Endothelial cell of hepatic sinusoid (primary cell): ENCODE measurements around the gene TCTN2.

ENCODE experiments used
- in situ Hi-C: cut with HindIII; loops from 2 replicates; pipeline ENCODE4 v1.10.0; 2017; ENCODE audit warnings: low sequenced_read_pairs

TCTN2 gene

GRCh38 chr12:123670882-123671728 lies at the start of gene TCTN2:
TSS of gene TCTN2 (plus strand) at chr12:123671113. CDS start at chr12:123671241, 128 bp downstream.
- in situ Hi-C loops = no loop called here

- in situ Hi-C loops = no loop called here
These were observed 49.0 kb upstream of the TCTN2 start for GRCh38 chr12:123621619-123622530.

DNA sequence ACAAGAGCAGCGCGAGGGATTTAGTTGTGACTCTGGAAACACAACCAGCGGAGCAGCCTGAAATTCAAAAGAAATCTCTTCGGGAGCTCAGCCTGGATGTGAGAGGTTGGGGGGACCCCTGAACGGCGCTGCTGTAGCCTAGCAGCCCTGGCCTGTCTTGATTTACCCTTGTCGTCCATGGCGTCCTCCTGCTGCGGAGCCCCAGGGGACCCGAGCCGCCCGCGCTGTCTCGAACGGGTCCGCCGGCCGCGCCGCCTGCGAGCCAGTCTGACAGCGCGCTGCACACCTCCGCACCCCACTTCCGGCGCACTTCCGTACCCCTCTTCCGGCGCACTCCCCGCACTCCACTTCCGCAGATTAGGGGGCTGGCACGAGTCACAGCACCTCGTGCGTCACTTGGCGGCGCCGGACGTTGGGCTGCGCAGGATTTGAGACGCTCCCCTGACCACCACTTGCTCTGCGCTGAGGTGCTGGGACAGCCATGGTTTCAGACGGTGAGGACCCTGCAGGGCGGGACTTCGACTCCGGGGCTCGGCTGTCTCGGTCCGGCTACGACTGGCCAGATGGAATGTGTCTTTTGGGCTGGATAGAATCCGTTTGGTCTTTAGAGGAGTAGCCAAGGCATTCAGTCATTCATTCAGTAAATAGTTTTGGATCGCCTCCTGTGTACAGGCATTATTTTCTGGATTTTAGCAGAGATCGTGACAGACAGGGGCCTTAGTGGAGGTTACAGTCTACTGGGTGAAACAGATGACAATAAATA lies 37.4 kb upstream of the TCTN2 start, which contains the start of the genes EIF2B1 and GTF2H3:
TSS of gene EIF2B1 (minus strand) at position 308 of the 763 bp plus-strand sequence. CDS start at position 179, 129 bp downstream.
TSS of gene GTF2H3 (plus strand) at position 451 of the 763 bp plus-strand sequence. CDS start at position 482, 31 bp downstream.
- in situ Hi-C loops = no loop called here

DNA sequence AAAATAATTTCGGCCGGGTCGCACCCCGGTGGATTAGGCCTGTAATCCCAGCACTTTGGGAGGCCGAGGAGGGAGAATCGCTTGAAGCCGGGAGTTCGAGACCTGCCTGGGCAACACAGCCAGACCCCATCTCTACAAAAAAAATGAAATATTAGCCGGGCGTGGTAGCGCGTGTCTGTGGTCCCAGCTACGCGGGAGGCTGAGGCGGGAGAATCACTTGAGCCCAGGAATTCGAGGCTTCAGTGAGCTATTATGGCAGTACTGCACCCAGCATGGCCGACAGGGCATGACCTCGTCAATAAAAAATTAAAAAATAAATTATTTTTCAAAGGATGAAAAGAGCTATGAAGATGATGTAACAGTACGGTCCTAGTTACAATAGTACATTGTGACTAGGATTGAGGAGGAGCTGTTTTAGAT lies 36.8 kb upstream of the TCTN2 start:
- in situ Hi-C loops = no loop called here

DNA sequence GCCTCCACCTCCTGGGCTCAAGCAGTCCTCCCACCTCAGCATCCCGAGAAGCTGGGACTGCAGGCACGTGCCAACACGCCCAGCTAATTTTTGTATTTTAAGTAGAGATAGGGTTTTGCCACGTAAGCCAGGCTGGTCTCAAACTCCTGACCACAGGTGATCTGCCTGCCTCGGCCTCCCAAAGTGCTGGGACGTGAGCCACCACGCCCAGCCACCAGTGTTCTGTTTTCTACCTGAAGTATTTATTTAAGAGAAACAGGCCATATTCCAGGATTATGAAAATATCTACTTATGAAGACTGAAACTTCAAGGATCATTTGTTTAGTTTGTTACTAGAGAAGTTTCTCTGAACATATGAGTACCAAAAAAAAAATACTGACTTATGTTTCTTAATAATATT lies 27.0 kb upstream of the TCTN2 start:
- in situ Hi-C loops = no loop called here

GRCh38 chr12:123645380-123645779 lies 25.5 kb upstream of the TCTN2 start:
- in situ Hi-C loops = no loop called here

DNA sequence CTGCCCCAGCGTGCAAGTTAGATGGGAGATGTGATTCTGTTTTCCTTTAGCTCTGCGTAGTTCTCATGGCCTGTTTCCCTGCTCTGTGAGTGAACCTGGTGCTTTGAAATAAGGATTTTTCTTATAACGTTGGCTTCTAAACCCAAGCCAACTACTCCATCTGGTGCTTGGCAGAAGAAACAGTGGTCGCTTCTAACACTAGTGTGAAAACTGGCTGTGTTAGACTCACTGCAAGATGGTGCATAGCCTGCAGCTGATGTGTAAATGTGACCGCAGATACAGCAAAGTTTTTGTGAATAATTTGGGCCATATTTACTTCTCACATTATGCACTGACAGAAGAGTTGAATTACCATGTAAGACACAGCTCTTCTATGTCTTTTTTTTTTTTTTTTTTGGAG lies 25.0 kb upstream of the TCTN2 start:
- in situ Hi-C loops = no loop called here

GRCh38 chr12:123648401-123648800 lies 22.5 kb upstream of the TCTN2 start:
- in situ Hi-C loops = no loop called here

- in situ Hi-C loops = no loop called here
These were observed 16.7 kb upstream of the TCTN2 start for GRCh38 chr12:123654129-123654701.

- in situ Hi-C loops = no loop called here
These were observed 15.5 kb upstream of the TCTN2 start for GRCh38 chr12:123655420-123655819.

DNA sequence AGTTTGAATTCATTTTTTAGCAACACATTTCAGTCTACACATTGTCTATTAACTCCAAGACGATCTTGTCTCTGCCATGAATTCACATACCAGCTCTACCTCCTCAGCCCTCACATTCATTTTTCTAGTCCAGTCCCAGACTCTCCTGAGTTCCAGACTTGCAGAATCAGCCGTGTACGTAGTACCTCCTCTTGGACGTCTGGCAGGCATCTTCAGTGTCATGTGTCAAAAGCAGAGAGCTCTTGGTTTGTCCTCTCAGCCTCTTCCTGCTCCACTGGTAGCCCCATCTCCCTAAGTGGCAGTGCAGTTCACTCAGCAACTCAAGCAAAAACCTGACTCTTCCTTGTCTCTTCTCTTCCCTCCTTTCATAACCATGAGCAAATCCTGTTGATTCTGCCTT lies 14.5 kb upstream of the TCTN2 start:
- in situ Hi-C loops = no loop called here

DNA sequence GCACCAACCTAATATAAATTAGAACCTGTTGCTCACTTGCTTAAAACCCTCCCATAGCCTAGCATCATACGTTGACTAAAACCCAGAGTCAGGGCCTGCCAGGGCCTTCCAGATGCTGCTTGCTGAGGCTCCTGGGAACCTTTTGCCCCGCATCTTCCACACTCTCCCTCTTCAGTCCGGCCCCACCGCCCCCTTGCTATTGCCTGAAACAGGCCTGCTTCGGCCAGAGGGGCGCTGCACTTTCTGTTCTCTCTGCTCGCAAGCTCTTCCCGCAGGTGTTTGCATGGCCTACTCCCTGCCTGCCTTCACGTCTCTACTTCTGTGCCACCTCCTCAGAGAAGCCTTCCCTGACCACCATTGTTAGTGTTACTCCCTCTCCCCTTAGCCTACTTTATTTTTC lies 13.7 kb upstream of the TCTN2 start:
- in situ Hi-C loops = no loop called here

DNA sequence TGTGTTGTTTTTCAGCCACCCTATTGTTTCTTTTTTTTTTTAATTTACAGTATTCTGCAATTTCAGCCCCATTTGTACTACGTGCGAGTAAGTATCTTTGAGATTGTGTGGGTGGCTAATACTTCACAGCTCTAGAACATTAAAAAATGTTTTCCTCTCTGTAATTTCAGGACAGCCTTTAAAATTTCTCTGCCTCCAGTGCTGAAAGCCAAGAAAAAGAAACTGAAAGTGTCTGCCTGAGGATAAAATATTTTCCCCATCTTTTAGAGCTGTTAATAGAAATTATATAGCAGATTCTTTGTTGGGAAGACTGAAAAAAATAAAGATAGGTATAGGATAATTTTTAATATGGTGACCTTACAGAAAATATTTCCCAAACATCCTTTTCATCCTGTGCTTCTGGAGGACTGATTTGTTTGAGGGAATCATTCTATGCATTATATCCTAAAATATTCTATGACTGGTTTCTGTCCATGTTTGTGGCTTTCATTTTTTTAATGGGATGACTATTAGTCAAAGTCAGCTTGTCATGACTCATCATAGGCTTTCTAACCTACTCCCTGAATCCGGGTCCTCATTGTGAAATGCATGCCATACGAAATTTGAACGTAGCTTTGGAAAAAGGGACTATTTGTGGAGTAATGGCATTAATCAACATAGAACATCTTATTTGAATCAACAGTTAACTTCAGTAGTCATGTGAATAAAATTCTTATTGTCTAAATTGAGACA lies 10.8 kb upstream of the TCTN2 start:
- in situ Hi-C loops = no loop called here

DNA sequence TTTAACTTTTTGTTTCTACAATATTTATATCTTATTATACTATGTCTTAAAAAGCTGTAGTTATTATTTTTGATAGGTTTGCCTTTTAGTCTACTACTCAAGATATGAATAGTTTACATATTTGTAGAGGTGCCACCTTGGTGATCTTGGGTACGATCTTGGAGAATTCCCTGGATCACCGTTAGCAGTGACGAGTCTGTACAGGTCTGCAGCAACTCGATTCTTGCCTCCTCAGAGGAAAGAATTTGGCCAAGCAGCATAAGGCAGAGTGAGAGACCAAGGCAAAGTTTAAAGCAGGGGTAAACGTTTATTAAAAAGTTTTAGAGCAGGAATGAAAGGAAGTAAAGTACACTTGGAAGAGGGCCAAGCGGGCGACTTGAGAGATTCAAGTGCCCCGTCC lies 3.1 kb upstream of the TCTN2 start:
- in situ Hi-C loops = no loop called here

- in situ Hi-C loops = no loop called here
These were observed 963 bp downstream of the TCTN2 start for GRCh38 chr12:123671876-123672275.

DNA sequence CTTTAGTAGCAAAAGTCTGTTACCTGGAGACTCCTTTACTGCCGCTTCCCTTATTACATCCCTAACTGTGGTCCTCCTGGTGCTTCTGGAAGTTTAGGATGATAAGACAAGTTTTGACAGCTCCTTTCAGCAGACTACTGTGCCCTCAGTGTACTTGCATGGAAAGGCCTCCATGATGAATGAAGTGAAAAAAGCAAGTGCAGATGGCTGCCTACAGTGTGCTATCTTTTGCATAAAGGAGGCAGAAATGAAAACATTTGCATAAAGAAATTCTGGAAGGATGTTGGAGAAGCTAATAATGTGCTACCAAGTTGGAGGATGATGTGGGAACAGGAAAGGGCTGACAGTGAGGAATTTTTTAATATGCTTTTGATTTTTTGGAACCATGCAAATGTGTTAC lies 4.5 kb downstream of the TCTN2 start:
- in situ Hi-C loops = no loop called here

GRCh38 chr12:123676616-123677320 lies 5.9 kb downstream of the TCTN2 start:
- in situ Hi-C loops = no loop called here

DNA sequence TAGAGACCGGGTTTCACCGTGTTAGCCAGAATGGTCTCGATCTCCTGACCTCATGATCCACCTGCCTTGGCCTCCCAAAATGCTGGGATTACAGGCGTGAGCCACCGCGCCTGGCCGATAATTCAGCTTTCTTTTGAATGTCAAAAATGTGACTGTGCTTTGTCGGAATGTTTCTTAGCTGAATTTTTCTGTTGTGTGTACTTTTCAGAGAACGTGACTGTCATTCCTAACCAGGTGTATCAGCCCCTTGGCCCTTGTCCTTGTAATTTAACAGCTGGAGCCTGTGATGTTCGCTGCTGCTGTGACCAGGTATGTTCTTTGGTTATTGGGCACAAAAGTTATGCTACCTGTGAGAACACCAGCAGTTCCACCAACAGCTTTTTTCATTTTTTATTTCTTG lies 8.1 kb downstream of the TCTN2 start:
- in situ Hi-C loops = no loop called here

GRCh38 chr12:123681605-123682004 lies 10.7 kb downstream of the TCTN2 start:
- in situ Hi-C loops = no loop called here
